ENCODE data around the gene RELN. TPM values are rescaled to one million over a fixed set of nuclear protein-coding genes. Genes with fewer than 3 reads are reported as not detected.

Gene RELN
- total RNA-seq, 1 experiment from 2014 or later, result 0.02 TPM

GRCh38 chr7:103593691-103594090 is 395.8 kb downstream of the RELN start:
- Mint-ChIP-seq H3K4me1 (no peaks in the 10 kb centered on the region), H3K4me3 (no peak overlapping the region), H3K36me3 (ENCODE audit: insufficient read depth in 1 of 3, low read depth in 3 of 3) (no peaks in the 10 kb centered on the region), H3K9me3 (no peaks in the 10 kb centered on the region), H3K27me3 (ENCODE audit: low read depth) (no peaks in the 10 kb centered on the region; the same call in 1 of the 2 replicates), H3K27ac (no peak overlapping the region)
- Histone ChIP-seq H3K14ac (ENCODE audit: insufficient read depth, low read length) (no peak overlapping the region), H2AFZ (ENCODE audit: low read length) (no peak overlapping the region), H3K27me3 (ENCODE audit: insufficient read depth, low read length) (no peaks in the 10 kb centered on the region), H3K23ac (ENCODE audit: insufficient read length, low read depth, low read length) (no peak overlapping the region), H3K4ac (ENCODE audit: low read depth, low read length) (no peak overlapping the region), H3K56ac (ENCODE audit: insufficient read length, low read depth, low read length) (no peak overlapping the region), H4K8ac (replicated peaks; ENCODE audit: insufficient read length, low read depth, low read length) (no peak overlapping the region), H2BK20ac (ENCODE audit: low read depth, low read length, poor library complexity, severe bottlenecking) (no peak overlapping the region), H4K91ac (ENCODE audit: insufficient read length, low read depth, low read length) (no peak overlapping the region), H3K4me2 (ENCODE audit: insufficient read depth, insufficient read length, low read length) (no peak overlapping the region), H4K5ac (ENCODE audit: insufficient read length, low read depth, low read length) (no peak overlapping the region), H3K79me1 (ENCODE audit: insufficient read depth, low read depth, low read length, poor library complexity, severe bottlenecking) (no peaks in the 10 kb centered on the region), H2BK120ac (ENCODE audit: low read depth, low read length, poor library complexity, severe bottlenecking) (no peak overlapping the region), H3K9me3 (ENCODE audit: control insufficient read depth, low read depth, low read length) (no peaks in the 10 kb centered on the region), H2BK15ac (ENCODE audit: low read depth, low read length) (no peak overlapping the region), H2BK12ac (ENCODE audit: insufficient read length, low read depth, low read length) (no peak overlapping the region), H3K4me1 (ENCODE audit: insufficient read depth, low read length) (no peaks in the 10 kb centered on the region), H3K9ac (ENCODE audit: extremely low read depth, insufficient read length, low read length) (no peak overlapping the region), H2BK5ac (ENCODE audit: insufficient read length, low read length) (no peak overlapping the region), H4K20me1 (ENCODE audit: control insufficient read depth, insufficient read depth, insufficient read length) (no peaks in the 10 kb centered on the region), H3K27ac (ENCODE audit: insufficient read length, low read depth, low read length) (no peak overlapping the region), H3K79me2 (ENCODE audit: insufficient read depth, low read length) (no peaks in the 10 kb centered on the region), H3K18ac (ENCODE audit: insufficient read length, low read depth, low read length) (no peak overlapping the region), H3T11ph (ENCODE audit: low read length) (no peak overlapping the region), H3K23me2 (ENCODE audit: insufficient read length, low read depth, low read length, poor library complexity, severe bottlenecking) (no peaks in the 10 kb centered on the region), H2AK5ac (ENCODE audit: insufficient read length, low read length) (no peak overlapping the region)
- no peak for TF ChIP-seq CTCF (conservative IDR thresholded peaks at IDR 0.05)
- DNase-seq, result no peak
- no CpG with 5 or more reads among the region's 2 CpGs for WGBS (ENCODE audit: extremely low coverage, insufficient read length, low lambda C conversion rate)

Measured in H9 (cell line).